GM06990 (cell line): ENCODE measurements around the gene ACTBL2.

Source experiments
- DNase-seq: peaks from one replicate; pipeline ENCODE4 v3.0.0-alpha.2; 2011; ENCODE audit not compliant: insufficient read length; ENCODE audit errors: extremely low read depth
- H3K27me3 ChIP-seq: replicated peaks from 2 replicates; pipeline ENCODE4 v1.6.0; 2011; ENCODE audit warnings: low read length; ENCODE audit not compliant: control insufficient read depth, insufficient read depth
- H3K36me3 ChIP-seq: 2 replicates; pipeline ENCODE4 v1.5.1; 2011; ENCODE audit warnings: low read length; ENCODE audit not compliant: control insufficient read depth, insufficient read depth
- H3K4me3 ChIP-seq: replicated peaks from 2 replicates; pipeline ENCODE4 v1.5.1; 2011; ENCODE audit warnings: low read depth, mild to moderate bottlenecking, control low read depth, low read length
- TF ChIP-seq, protein P1 (sequence below): IDR thresholded peaks from 2 replicates; pipeline ENCODE4 v1.5.1; 2011; ENCODE audit warnings: low read length, control low read depth, mild to moderate bottlenecking, inconsistent platforms; ENCODE audit not compliant: insufficient read depth, poor library complexity, severe bottlenecking

The ACTBL2 gene

GRCh38 chr5:57497733-57498132 is 15.1 kb upstream of the ACTBL2 start:
- no peaks in the 10 kb centered on the region for H3K27me3 ChIP-seq
- DNase-seq, result no peak
- no peak overlapping the region for H3K4me3 ChIP-seq

GRCh38 chr5:57495285-57496086 is 12.9 kb upstream of the ACTBL2 start:
- TF ChIP-seq, protein P1, sequence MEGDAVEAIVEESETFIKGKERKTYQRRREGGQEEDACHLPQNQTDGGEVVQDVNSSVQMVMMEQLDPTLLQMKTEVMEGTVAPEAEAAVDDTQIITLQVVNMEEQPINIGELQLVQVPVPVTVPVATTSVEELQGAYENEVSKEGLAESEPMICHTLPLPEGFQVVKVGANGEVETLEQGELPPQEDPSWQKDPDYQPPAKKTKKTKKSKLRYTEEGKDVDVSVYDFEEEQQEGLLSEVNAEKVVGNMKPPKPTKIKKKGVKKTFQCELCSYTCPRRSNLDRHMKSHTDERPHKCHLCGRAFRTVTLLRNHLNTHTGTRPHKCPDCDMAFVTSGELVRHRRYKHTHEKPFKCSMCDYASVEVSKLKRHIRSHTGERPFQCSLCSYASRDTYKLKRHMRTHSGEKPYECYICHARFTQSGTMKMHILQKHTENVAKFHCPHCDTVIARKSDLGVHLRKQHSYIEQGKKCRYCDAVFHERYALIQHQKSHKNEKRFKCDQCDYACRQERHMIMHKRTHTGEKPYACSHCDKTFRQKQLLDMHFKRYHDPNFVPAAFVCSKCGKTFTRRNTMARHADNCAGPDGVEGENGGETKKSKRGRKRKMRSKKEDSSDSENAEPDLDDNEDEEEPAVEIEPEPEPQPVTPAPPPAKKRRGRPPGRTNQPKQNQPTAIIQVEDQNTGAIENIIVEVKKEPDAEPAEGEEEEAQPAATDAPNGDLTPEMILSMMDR, result no peak
- no peak for DNase-seq
- H3K27me3 ChIP-seq, result no peaks in the 10 kb centered on the region
- H3K36me3 ChIP-seq, result no peaks in the 10 kb centered on the region
- H3K4me3 ChIP-seq, result no peak overlapping the region

More at GRCh38 chr5:57497733-57498132, 15.1 kb upstream of the ACTBL2 start:
- TF ChIP-seq, protein P1, result no peak
- H3K36me3 ChIP-seq, result no peaks in the 10 kb centered on the region

GRCh38 chr5:57494104-57495098 is 11.8 kb upstream of the ACTBL2 start:
- no peak for DNase-seq
- H3K4me3 ChIP-seq, result no peak overlapping the region
- TF ChIP-seq, protein P1, result no peak

DNA sequence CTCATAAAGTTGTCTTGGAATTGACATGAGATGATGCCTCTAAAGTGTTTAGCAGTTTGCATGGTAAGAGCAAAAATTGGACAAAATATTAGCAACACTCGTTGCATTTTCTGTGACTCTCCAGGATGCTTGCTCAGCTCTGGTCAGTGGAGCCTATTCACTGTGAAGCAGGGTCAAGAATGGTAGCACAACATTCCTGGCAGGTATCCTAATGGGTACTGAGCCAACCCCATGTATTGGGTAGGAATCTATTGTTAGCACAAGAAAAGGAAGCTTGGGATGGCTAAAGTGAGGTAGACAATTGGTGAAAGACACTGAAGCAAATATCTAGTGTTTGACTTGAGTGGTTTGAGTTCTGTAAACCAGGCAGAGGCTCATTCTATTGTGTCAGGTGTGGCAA is 10.4 kb upstream of the ACTBL2 start:
- TF ChIP-seq, protein P1, result no peak
- DNase-seq, result no peak
- H3K36me3 ChIP-seq, result no peaks in the 10 kb centered on the region
- H3K27me3 ChIP-seq, result no peaks in the 10 kb centered on the region
- no peak overlapping the region for H3K4me3 ChIP-seq

More at GRCh38 chr5:57494104-57495098, 11.8 kb upstream of the ACTBL2 start:
- H3K27me3 ChIP-seq, result no peaks in the 10 kb centered on the region
- H3K36me3 ChIP-seq, result no peaks in the 10 kb centered on the region

- no peak for DNase-seq
- TF ChIP-seq, protein P1, result no peak
- Histone ChIP-seq H3K27me3 (no peaks in the 10 kb centered on the region; the same call in 1 of the 2 replicates), H3K4me3 (no peak overlapping the region), H3K36me3 (no peaks in the 10 kb centered on the region)
Measured at GRCh38 chr5:57492632-57493031, 10.0 kb upstream of the ACTBL2 start.
